Effector memory CD4-positive, alpha-beta T cell (primary cell): ENCODE results near the gene MEGF6.

Source experiments
- DNase-seq, 3 donors: peaks; one replicate each; pipeline ENCODE4 v3.0.0-alpha.2; 2020
- H3K27ac ChIP-seq: 2 replicates; pipeline ENCODE4 v1.7.0; 2013; ENCODE audit warnings: mild to moderate bottlenecking, low read length, moderate library complexity; ENCODE audit not compliant: insufficient read depth, poor library complexity, severe bottlenecking
- H3K27me3 ChIP-seq: replicated peaks from 2 replicates; pipeline ENCODE4 v1.7.0; 2013; ENCODE audit warnings: mild to moderate bottlenecking, low read length; ENCODE audit not compliant: insufficient read depth, control insufficient read depth, poor library complexity, severe bottlenecking
- H3K36me3 ChIP-seq: 2 replicates; pipeline ENCODE4 v1.7.0; 2013; ENCODE audit warnings: mild to moderate bottlenecking, low read length, moderate library complexity; ENCODE audit not compliant: control insufficient read depth, insufficient read depth
- H3K4me1 ChIP-seq: 2 replicates; pipeline ENCODE4 v1.7.0; 2013; ENCODE audit warnings: low read length, mild to moderate bottlenecking; ENCODE audit not compliant: control insufficient read depth, insufficient read depth, poor library complexity, severe bottlenecking
- H3K4me3 ChIP-seq: 2 replicates; pipeline ENCODE4 v1.7.0; 2013; ENCODE audit warnings: low read length, low read depth, mild to moderate bottlenecking; ENCODE audit not compliant: insufficient read depth, poor library complexity, severe bottlenecking
- H3K9me3 ChIP-seq: 2 replicates; pipeline ENCODE4 v1.7.0; 2013; ENCODE audit warnings: mild to moderate bottlenecking, low read length, moderate library complexity; ENCODE audit not compliant: control insufficient read depth

Gene MEGF6

GRCh38 chr1:3453891-3454810 lies 157.2 kb downstream of the MEGF6 start, which contains the start of gene ARHGEF16:
TSS of gene ARHGEF16 (plus strand) at chr1:3454665. CDS start at chr1:3463085, 8,420 bp downstream.
- Histone ChIP-seq H3K27me3 (peaks cover 5% of the 10 kb centered on the region), H3K27ac (no peak within 1 kb of the TSS), H3K4me1 (peaks cover 15% of the 10 kb centered on the region), H3K4me3 (peak within 1 kb of the TSS; percentile 52), H3K36me3 (no peaks in the 10 kb centered on the region), H3K9me3 (no peaks in the 10 kb centered on the region)
- DNase-seq, result peak in 1 of 3 donors; percentile 27

GRCh38 chr1:3453203-3453761 lies 158.0 kb downstream of the MEGF6 start:
- Histone ChIP-seq H3K36me3 (no peaks in the 10 kb centered on the region), H3K4me1 (peaks cover 15% of the 10 kb centered on the region), H3K4me3 (no peak overlapping the region), H3K27me3 (peaks cover 5% of the 10 kb centered on the region), H3K9me3 (no peaks in the 10 kb centered on the region), H3K27ac (no peak overlapping the region)
- peak; percentile 33 to 53 (median 48) for DNase-seq

- Histone ChIP-seq H3K9me3 (no peaks in the 10 kb centered on the region), H3K27me3 (peaks cover 5% of the 10 kb centered on the region), H3K27ac (no peak overlapping the region)
Observed at GRCh38 chr1:3452866-3453175, 158.5 kb downstream of the MEGF6 start.

GRCh38 chr1:3451994-3452865 lies 159.1 kb downstream of the MEGF6 start:
- no peak overlapping the region for H3K27ac ChIP-seq
- H3K36me3 ChIP-seq, result no peaks in the 10 kb centered on the region
- H3K9me3 ChIP-seq, result no peaks in the 10 kb centered on the region
- H3K4me1 ChIP-seq, result peaks cover 15% of the 10 kb centered on the region
- H3K4me3 ChIP-seq, result no peak overlapping the region
- peaks cover 5% of the 10 kb centered on the region for H3K27me3 ChIP-seq
- DNase-seq, result no peak

More at GRCh38 chr1:3452866-3453175, 158.5 kb downstream of the MEGF6 start:
- DNase-seq, result no peak
- Histone ChIP-seq H3K36me3 (no peaks in the 10 kb centered on the region), H3K4me3 (no peak overlapping the region), H3K4me1 (peaks cover 15% of the 10 kb centered on the region)

- no peaks in the 10 kb centered on the region for H3K36me3 ChIP-seq
- peaks cover 15% of the 10 kb centered on the region for H3K4me1 ChIP-seq
- no peak overlapping the region for H3K27ac ChIP-seq
- H3K9me3 ChIP-seq, result no peaks in the 10 kb centered on the region
- H3K27me3 ChIP-seq, result peaks cover 5% of the 10 kb centered on the region
- no peak overlapping the region for H3K4me3 ChIP-seq
- no peak for DNase-seq
Observed at GRCh38 chr1:3450983-3451382, 160.3 kb downstream of the MEGF6 start.

GRCh38 chr1:3450202-3450863 lies 161.0 kb downstream of the MEGF6 start:
- Histone ChIP-seq H3K9me3 (no peaks in the 10 kb centered on the region), H3K27me3 (peaks cover 5% of the 10 kb centered on the region), H3K4me3 (no peak overlapping the region), H3K27ac (no peak overlapping the region), H3K4me1 (peaks cover 15% of the 10 kb centered on the region), H3K36me3 (no peaks in the 10 kb centered on the region)
- DNase-seq, result no peak

GRCh38 chr1:3444736-3445135 lies 166.6 kb downstream of the MEGF6 start:
- Histone ChIP-seq H3K4me3 (no peak overlapping the region), H3K36me3 (no peaks in the 10 kb centered on the region), H3K9me3 (no peaks in the 10 kb centered on the region), H3K27me3 (no peaks in the 10 kb centered on the region), H3K4me1 (no peaks in the 10 kb centered on the region), H3K27ac (no peak overlapping the region)
- no peak for DNase-seq

- H3K4me1 ChIP-seq, result no peaks in the 10 kb centered on the region
- H3K9me3 ChIP-seq, result no peaks in the 10 kb centered on the region
- DNase-seq, result no peak
- H3K36me3 ChIP-seq, result no peaks in the 10 kb centered on the region
- H3K4me3 ChIP-seq, result no peak overlapping the region
- no peaks in the 10 kb centered on the region for H3K27me3 ChIP-seq
- H3K27ac ChIP-seq, result no peak overlapping the region
Observed at GRCh38 chr1:3444298-3444697, 167.0 kb downstream of the MEGF6 start.

- Histone ChIP-seq H3K27me3 (no peaks in the 10 kb centered on the region), H3K27ac (no peak overlapping the region), H3K4me3 (no peak overlapping the region), H3K9me3 (no peaks in the 10 kb centered on the region), H3K36me3 (no peaks in the 10 kb centered on the region), H3K4me1 (no peaks in the 10 kb centered on the region)
- DNase-seq, result no peak
Observed at GRCh38 chr1:3443807-3444206, 167.5 kb downstream of the MEGF6 start.
